Keratinocyte (primary cell): ENCODE data around the gene CST6. TPM values are rescaled to one million over a fixed set of nuclear protein-coding genes. Genes with fewer than 3 reads are reported as not detected.

ENCODE experiments used
- DNase-seq: peaks from one replicate; pipeline ENCODE4 v3.0.0-alpha.2; 2011; ENCODE audit warnings: low read depth, missing footprints, low spot score
- FAIRE-seq: peaks from 2 replicates; lab custom pipeline; 2011; peaks lifted over from hg19 to GRCh38; lab: Jason Lieb, UNC
- H2AFZ ChIP-seq: 2 replicates; pipeline ENCODE4 v1.6.0; 2012; ENCODE audit warnings: low read length, control low read depth, inconsistent platforms; ENCODE audit not compliant: control insufficient read depth
- H3K27ac ChIP-seq: 2 replicates; pipeline ENCODE4 v1.5.1; 2011; ENCODE audit warnings: low read length; ENCODE audit not compliant: control insufficient read depth, insufficient read depth
- H3K27me3 ChIP-seq: 3 replicates; pipeline ENCODE4 v1.6.0; 2011; ENCODE audit warnings: low read length; ENCODE audit not compliant: control insufficient read depth, insufficient read depth; ENCODE audit errors: extremely low read depth
- H3K36me3 ChIP-seq, 2 experiments: 2 replicates in 1 of 2; 3 replicates in 1 of 2; pipeline ENCODE4 v1.5.1; 2011; ENCODE audit warnings: low read length in 2 of 2, mild to moderate bottlenecking in 1 of 2; ENCODE audit not compliant: control insufficient read depth in 2 of 2, insufficient read depth in 2 of 2; ENCODE audit errors: extremely low read depth in 1 of 2
- H3K4me1 ChIP-seq: 3 replicates; pipeline ENCODE4 v1.5.1; 2011; ENCODE audit warnings: low read length; ENCODE audit not compliant: control insufficient read depth, insufficient read depth; ENCODE audit errors: extremely low read depth
- H3K4me2 ChIP-seq: 3 replicates; pipeline ENCODE4 v1.6.0; 2011; ENCODE audit warnings: low read depth, low read length; ENCODE audit not compliant: control insufficient read depth, insufficient read depth; ENCODE audit errors: extremely low read depth
- H3K4me3 ChIP-seq, 3 experiments: fragments of 200-600 bp in 1 of 3; sonication (generic) in 1 of 3; 2 replicates in 2 of 3; 3 replicates in 1 of 3; pipeline ENCODE4 v1.5.1; 2011 to 2016; ENCODE audit warnings: low read length in 3 of 3, mild to moderate bottlenecking in 3 of 3, control low read depth in 2 of 3, inconsistent platforms in 1 of 3, low read depth in 1 of 3, mixed read lengths in 1 of 3, mixed run types in 1 of 3, moderate library complexity in 1 of 3; ENCODE audit not compliant: control insufficient read depth in 2 of 3, insufficient read depth in 2 of 3; ENCODE audit errors: extremely low read depth in 1 of 3
- H3K79me2 ChIP-seq: 2 replicates; pipeline ENCODE4 v1.6.0; 2012; ENCODE audit warnings: low read length; ENCODE audit not compliant: control insufficient read depth, insufficient read depth
- H3K9ac ChIP-seq: 3 replicates; pipeline ENCODE4 v1.6.0; 2011; ENCODE audit warnings: low read length; ENCODE audit not compliant: control insufficient read depth, insufficient read depth; ENCODE audit errors: extremely low read depth
- H3K9me1 ChIP-seq: 3 replicates; pipeline ENCODE4 v1.6.0; 2011; ENCODE audit warnings: low read length; ENCODE audit not compliant: control insufficient read depth, insufficient read depth; ENCODE audit errors: extremely low read depth
- H3K9me3 ChIP-seq: 2 replicates; pipeline ENCODE4 v1.5.1; 2012; ENCODE audit warnings: low read depth, low read length; ENCODE audit not compliant: control insufficient read depth
- H4K20me1 ChIP-seq: 3 replicates; pipeline ENCODE4 v1.6.0; 2011; ENCODE audit warnings: low read length; ENCODE audit not compliant: control insufficient read depth, insufficient read depth; ENCODE audit errors: extremely low read depth
- EZH2 ChIP-seq: IDR thresholded peaks from one replicate; pipeline ENCODE4 v1.6.1; 2012; ENCODE audit warnings: inconsistent platforms, mild to moderate bottlenecking, low read length, moderate library complexity
- dilution Hi-C: fragments of 300-500 bp; cut with MboI; formaldehyde crosslinking; loops from one replicate; pipeline ENCODE4 v1.7.0; 2020; ENCODE audit warnings: low sequenced_read_pairs; ENCODE audit not compliant: extremely low pct_ligation_motif_present
- polyA plus RNA-seq, 5 experiments: library from polyadenylated mRNA; depleted of rRNA in 3 of 5; stranded (reverse) in 3 of 5; stranded (forward) in 1 of 5; unstranded in 1 of 5; fragments of >200 nt; gene quantifications; 1 replicate in 1 of 5; 2 replicates in 3 of 5; 3 replicates in 1 of 5; pipeline versions ENCODE4 v1.2.1 to v1.2.3, GENCODE V29; 2011 to 2012; ENCODE audit warnings: missing spikeins in 2 of 5, low read depth in 1 of 5, low replicate concordance in 1 of 5
- TF ChIP-seq, protein P1 (sequence below), 3 experiments: IDR thresholded peaks in 1 of 3; conservative IDR thresholded peaks in 1 of 3; optimal IDR thresholded peaks in 1 of 3; 2 replicates in 2 of 3; 3 replicates in 1 of 3; pipeline versions ENCODE3 to v1.5.1; 2011; ENCODE audit warnings: low read length in 3 of 3, mild to moderate bottlenecking in 3 of 3, moderate library complexity in 2 of 3, control low read depth in 1 of 3, inconsistent platforms in 1 of 3; ENCODE audit not compliant: insufficient read depth in 2 of 3; ENCODE audit errors: extremely low read depth in 1 of 3

Gene CST6
- polyA plus RNA-seq, 1 donor (not counting 4 experiments of a cell fraction or from before 2014, with no cell fraction given), result 1.4 TPM

DNA sequence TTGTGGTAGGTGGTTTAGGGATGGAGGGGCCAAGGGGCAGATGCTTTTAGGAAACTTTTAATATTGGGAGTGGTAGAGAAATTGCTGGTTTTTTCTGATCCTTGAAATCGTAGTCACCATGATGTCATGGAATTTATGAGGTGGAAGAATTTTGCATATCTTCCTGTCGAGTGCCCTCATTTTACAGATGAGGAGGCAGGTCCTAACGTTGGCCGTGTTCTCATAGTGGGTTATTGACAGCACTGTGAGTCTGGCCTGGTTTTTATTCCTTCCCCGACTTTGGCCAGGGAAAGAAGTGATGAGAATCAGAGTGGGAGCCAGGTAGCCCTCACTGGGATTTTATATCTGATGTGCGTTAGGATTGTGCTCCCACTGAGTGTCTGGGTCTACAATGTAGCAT is 49.5 kb downstream of the CST6 start:
- Histone ChIP-seq H3K79me2 (peaks cover 20% of the 10 kb centered on the region), H3K27me3 (no peaks in the 10 kb centered on the region), H2AFZ (no peak overlapping the region), H3K9me1 (peaks cover 3% of the 10 kb centered on the region), H3K27ac (no peak overlapping the region), H3K4me2 (no peak overlapping the region), H3K4me1 (peaks cover 16% of the 10 kb centered on the region), H3K36me3 (peaks cover 55 to 70% of the 10 kb centered on the region in 2 experiments), H3K4me3 (no peak overlapping the region), H3K9me3 (no peaks in the 10 kb centered on the region), H3K9ac (no peak overlapping the region), H4K20me1 (no peaks in the 10 kb centered on the region)
- no peak for TF ChIP-seq EZH2
- TF ChIP-seq, protein P1, sequence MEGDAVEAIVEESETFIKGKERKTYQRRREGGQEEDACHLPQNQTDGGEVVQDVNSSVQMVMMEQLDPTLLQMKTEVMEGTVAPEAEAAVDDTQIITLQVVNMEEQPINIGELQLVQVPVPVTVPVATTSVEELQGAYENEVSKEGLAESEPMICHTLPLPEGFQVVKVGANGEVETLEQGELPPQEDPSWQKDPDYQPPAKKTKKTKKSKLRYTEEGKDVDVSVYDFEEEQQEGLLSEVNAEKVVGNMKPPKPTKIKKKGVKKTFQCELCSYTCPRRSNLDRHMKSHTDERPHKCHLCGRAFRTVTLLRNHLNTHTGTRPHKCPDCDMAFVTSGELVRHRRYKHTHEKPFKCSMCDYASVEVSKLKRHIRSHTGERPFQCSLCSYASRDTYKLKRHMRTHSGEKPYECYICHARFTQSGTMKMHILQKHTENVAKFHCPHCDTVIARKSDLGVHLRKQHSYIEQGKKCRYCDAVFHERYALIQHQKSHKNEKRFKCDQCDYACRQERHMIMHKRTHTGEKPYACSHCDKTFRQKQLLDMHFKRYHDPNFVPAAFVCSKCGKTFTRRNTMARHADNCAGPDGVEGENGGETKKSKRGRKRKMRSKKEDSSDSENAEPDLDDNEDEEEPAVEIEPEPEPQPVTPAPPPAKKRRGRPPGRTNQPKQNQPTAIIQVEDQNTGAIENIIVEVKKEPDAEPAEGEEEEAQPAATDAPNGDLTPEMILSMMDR (optimal IDR thresholded peaks at IDR 0.05 in 1 of 3, IDR thresholded peaks at IDR 0.05 in 1 of 3, conservative IDR thresholded peaks at IDR 0.05 in 1 of 3; ENCODE audit: extremely low read depth in 1 of 3, insufficient read depth in 2 of 3, low read length in 3 of 3), result no peak
- FAIRE-seq (no peak), DNase-seq (no peak)
- dilution Hi-C loops, result no loop called here

DNA sequence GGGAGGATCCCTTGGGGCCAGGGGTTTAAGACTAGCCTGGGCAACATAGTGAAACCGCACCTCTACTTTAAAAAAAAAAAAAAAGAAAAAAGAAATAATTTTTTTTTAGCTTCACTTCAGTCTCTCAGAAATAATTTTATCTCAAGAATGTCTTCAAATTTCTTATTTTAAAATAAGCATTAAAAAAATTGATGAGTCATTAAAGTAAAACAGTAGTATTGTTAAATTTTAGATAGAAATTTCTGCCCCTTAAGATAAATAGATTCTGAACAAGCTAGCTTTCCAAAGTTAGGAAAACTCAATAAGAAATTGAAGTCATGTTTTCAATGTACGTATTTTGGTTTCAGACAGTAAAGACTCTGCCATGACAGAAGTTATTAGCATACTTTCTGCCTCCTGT is 50.6 kb downstream of the CST6 start:
- H3K36me3 ChIP-seq, result peaks cover 57 to 69% of the 10 kb centered on the region in 2 experiments
- peaks cover 2% of the 10 kb centered on the region for H4K20me1 ChIP-seq
- peaks cover 16% of the 10 kb centered on the region for H3K79me2 ChIP-seq
- FAIRE-seq (no peak), DNase-seq (no peak)
- peaks cover 16% of the 10 kb centered on the region for H3K4me1 ChIP-seq
- peaks cover 3% of the 10 kb centered on the region for H3K9me1 ChIP-seq
- no peak overlapping the region for H3K4me3 ChIP-seq
- TF ChIP-seq, protein P1 (optimal IDR thresholded peaks at IDR 0.05 in 1 of 3, IDR thresholded peaks at IDR 0.05 in 1 of 3, conservative IDR thresholded peaks at IDR 0.05 in 1 of 3; ENCODE audit: extremely low read depth in 1 of 3, insufficient read depth in 2 of 3, low read length in 3 of 3), result no peak
- no peak for TF ChIP-seq EZH2
- H3K27me3 ChIP-seq, result no peaks in the 10 kb centered on the region
- dilution Hi-C loops, result no loop called here
- no peak overlapping the region for H3K27ac ChIP-seq
- H3K9ac ChIP-seq, result no peak overlapping the region
- H3K4me2 ChIP-seq, result no peak overlapping the region
- H2AFZ ChIP-seq, result no peak overlapping the region
- H3K9me3 ChIP-seq, result no peaks in the 10 kb centered on the region

Other genes with a start within 250 kb of the CST6 start
- 3.1 to 6.8 TPM (median 3.1 TPM) in 3 replicates for gene AP5B1, start 231.0 kb upstream of the CST6 start, polyA plus RNA-seq
- gene OVOL1, start 224.9 kb upstream of the CST6 start, polyA plus RNA-seq, result 2.1 to 23.2 TPM (median 7.5 TPM) in 3 replicates
- 0.12 to 0.44 TPM (median 0.15 TPM) in 3 replicates for gene SNX32, start 178.0 kb upstream of the CST6 start, polyA plus RNA-seq
- gene CFL1, start 153.8 kb upstream of the CST6 start, polyA plus RNA-seq, result 571 to 1,860 TPM (median 1,236 TPM) in 3 replicates
- gene MUS81, start 151.6 kb upstream of the CST6 start, polyA plus RNA-seq, result 24.7 to 34.4 TPM (median 28.0 TPM) in 3 replicates
- 4.6 to 13.6 TPM (median 4.8 TPM) in 3 replicates for gene EFEMP2, start 139.2 kb upstream of the CST6 start, polyA plus RNA-seq
- gene CTSW, start 132.2 kb upstream of the CST6 start, polyA plus RNA-seq, result not detected in 3 replicates
- 83.0 to 104 TPM (median 95.1 TPM) in 3 replicates for gene FIBP, start 123.5 kb upstream of the CST6 start, polyA plus RNA-seq
- gene CCDC85B, start 121.3 kb upstream of the CST6 start, polyA plus RNA-seq, result 4.1 to 6.8 TPM (median 6.0 TPM) in 3 replicates
- 9.4 to 25.3 TPM (median 21.8 TPM) in 3 replicates for gene FOSL1, start 111.6 kb upstream of the CST6 start, polyA plus RNA-seq
- gene C11orf68, start 92.9 kb upstream of the CST6 start, polyA plus RNA-seq, result 18.4 to 30.9 TPM (median 25.0 TPM) in 3 replicates
- gene DRAP1, start 92.6 kb upstream of the CST6 start, polyA plus RNA-seq, result 135 to 175 TPM (median 138 TPM) in 3 replicates
- gene TSGA10IP, start 66.5 kb upstream of the CST6 start, polyA plus RNA-seq, result not detected in 3 replicates
- gene SART1, start 50.3 kb upstream of the CST6 start, polyA plus RNA-seq, result 5.9 to 28.0 TPM (median 14.7 TPM) in 3 replicates
- gene EIF1AD, start 9.9 kb upstream of the CST6 start, polyA plus RNA-seq, result 23.1 to 36.8 TPM (median 29.6 TPM) in 3 replicates
- gene BANF1, start 9.5 kb upstream of the CST6 start, polyA plus RNA-seq, result 112 to 187 TPM (median 154 TPM) in 3 replicates
- gene CATSPER1, start 14.5 kb downstream of the CST6 start, polyA plus RNA-seq, result 0.07 TPM in 1 of 3 replicates, not detected in the others
- not detected in 3 replicates for gene GAL3ST3, start 37.2 kb downstream of the CST6 start, polyA plus RNA-seq
- 41.9 to 121 TPM (median 73.0 TPM) in 3 replicates for gene SF3B2, start 40.4 kb downstream of the CST6 start, polyA plus RNA-seq
- gene PACS1, start 58.3 kb downstream of the CST6 start, polyA plus RNA-seq, result 10.0 to 28.4 TPM (median 14.9 TPM) in 3 replicates
- gene KLC2, start 245.7 kb downstream of the CST6 start, polyA plus RNA-seq, result 9.3 to 19.1 TPM (median 14.1 TPM) in 3 replicates